Gastroesophageal sphincter (tissue), 4 donors: ENCODE results near the gene ANO9. TPM values are rescaled to one million over a fixed set of nuclear protein-coding genes. Genes with fewer than 3 reads are reported as not detected.

Source experiments
- ATAC-seq: fragments of 150-250 bp; one replicate; pipeline ENCODE4 v1.9.1; 2016; ENCODE audit warnings: mild to moderate bottlenecking, moderate library complexity
- H3K27ac ChIP-seq, 4 donors: fragments of 200-600 bp; sonication (generic) in 3 of 4; 1 replicate in 3 of 4; 2 replicates in 1 of 4; pipeline ENCODE4 v1.5.1; 2016 to 2019
- H3K27me3 ChIP-seq: fragments of 200-600 bp; sonication (generic); one replicate; pipeline ENCODE4 v1.5.1; 2019
- H3K36me3 ChIP-seq, 2 donors: fragments of 200-600 bp; sonication (generic); one replicate each; pipeline ENCODE4 v1.5.1; 2019; ENCODE audit warnings: control low read depth in 1 of 2
- H3K4me1 ChIP-seq, 3 donors: fragments of 200-600 bp; sonication (generic); 1 replicate in 2 of 3; 2 replicates in 1 of 3; pipeline ENCODE4 v1.5.1; 2016 to 2019; ENCODE audit warnings: control low read depth in 2 of 3
- H3K4me3 ChIP-seq, 2 donors: fragments of 200-600 bp; sonication (generic); one replicate each; pipeline ENCODE4 v1.5.1; 2019; ENCODE audit warnings: mild to moderate bottlenecking in 1 of 2, moderate library complexity in 1 of 2
- H3K9me3 ChIP-seq, 3 donors: fragments of 200-600 bp; sonication (generic); one replicate each; pipeline ENCODE4 v1.5.1; 2017 to 2019; ENCODE audit warnings: control low read depth in 2 of 3
- EP300 ChIP-seq: sonication (generic); formaldehyde crosslinking; IDR thresholded peaks from one replicate; pipeline ENCODE4 v1.6.1; 2017; ENCODE audit warnings: antibody characterized with exemption, mild to moderate bottlenecking
- POLR2A ChIP-seq, 2 donors: fragments of 450-650 bp; IDR thresholded peaks; one replicate each; pipeline ENCODE4 v1.6.1; 2017; ENCODE audit warnings: antibody characterized with exemption in 2 of 2, mild to moderate bottlenecking in 2 of 2, moderate library complexity in 1 of 2
- POLR2AphosphoS5 ChIP-seq: sonication (generic); formaldehyde crosslinking; IDR thresholded peaks from one replicate; pipeline ENCODE4 v1.6.1; 2017; ENCODE audit warnings: antibody characterized with exemption
- WGBS, 2 donors: methylation state at CpG; one replicate each; pipeline ENCODE4 v1.1.5; 2018; ENCODE audit warnings: low coverage in 1 of 2; 5-methylcytosine and 5-hydroxymethylcytosine counted together
- total RNA-seq, 4 donors: library from RNA; depleted of rRNA; stranded (reverse); fragments of >200 nt; gene quantifications; one replicate each; pipeline ENCODE4 v1.1.0, GENCODE V29; 2016
- TF ChIP-seq, protein P1 (sequence below), 4 experiments: fragments of 200-600 bp in 2 of 4; fragments of 450-650 bp in 2 of 4; sonication (generic) in 1 of 4; IDR thresholded peaks; one replicate each; pipeline ENCODE4 v1.5.1; 2017 to 2019; ENCODE audit warnings: antibody characterized with exemption in 4 of 4, mild to moderate bottlenecking in 2 of 4, moderate library complexity in 2 of 4

Gene ANO9, protein sequence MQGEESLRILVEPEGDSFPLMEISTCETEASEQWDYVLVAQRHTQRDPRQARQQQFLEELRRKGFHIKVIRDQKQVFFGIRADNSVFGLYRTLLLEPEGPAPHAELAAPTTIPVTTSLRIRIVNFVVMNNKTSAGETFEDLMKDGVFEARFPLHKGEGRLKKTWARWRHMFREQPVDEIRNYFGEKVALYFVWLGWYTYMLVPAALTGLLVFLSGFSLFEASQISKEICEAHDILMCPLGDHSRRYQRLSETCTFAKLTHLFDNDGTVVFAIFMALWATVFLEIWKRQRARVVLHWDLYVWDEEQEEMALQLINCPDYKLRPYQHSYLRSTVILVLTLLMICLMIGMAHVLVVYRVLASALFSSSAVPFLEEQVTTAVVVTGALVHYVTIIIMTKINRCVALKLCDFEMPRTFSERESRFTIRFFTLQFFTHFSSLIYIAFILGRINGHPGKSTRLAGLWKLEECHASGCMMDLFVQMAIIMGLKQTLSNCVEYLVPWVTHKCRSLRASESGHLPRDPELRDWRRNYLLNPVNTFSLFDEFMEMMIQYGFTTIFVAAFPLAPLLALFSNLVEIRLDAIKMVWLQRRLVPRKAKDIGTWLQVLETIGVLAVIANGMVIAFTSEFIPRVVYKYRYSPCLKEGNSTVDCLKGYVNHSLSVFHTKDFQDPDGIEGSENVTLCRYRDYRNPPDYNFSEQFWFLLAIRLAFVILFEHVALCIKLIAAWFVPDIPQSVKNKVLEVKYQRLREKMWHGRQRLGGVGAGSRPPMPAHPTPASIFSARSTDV
- total RNA-seq: under 1 TPM in 3 of 4 donors, not detected in 1; 0.22 to 0.94 (median 0.47) TPM

DNA sequence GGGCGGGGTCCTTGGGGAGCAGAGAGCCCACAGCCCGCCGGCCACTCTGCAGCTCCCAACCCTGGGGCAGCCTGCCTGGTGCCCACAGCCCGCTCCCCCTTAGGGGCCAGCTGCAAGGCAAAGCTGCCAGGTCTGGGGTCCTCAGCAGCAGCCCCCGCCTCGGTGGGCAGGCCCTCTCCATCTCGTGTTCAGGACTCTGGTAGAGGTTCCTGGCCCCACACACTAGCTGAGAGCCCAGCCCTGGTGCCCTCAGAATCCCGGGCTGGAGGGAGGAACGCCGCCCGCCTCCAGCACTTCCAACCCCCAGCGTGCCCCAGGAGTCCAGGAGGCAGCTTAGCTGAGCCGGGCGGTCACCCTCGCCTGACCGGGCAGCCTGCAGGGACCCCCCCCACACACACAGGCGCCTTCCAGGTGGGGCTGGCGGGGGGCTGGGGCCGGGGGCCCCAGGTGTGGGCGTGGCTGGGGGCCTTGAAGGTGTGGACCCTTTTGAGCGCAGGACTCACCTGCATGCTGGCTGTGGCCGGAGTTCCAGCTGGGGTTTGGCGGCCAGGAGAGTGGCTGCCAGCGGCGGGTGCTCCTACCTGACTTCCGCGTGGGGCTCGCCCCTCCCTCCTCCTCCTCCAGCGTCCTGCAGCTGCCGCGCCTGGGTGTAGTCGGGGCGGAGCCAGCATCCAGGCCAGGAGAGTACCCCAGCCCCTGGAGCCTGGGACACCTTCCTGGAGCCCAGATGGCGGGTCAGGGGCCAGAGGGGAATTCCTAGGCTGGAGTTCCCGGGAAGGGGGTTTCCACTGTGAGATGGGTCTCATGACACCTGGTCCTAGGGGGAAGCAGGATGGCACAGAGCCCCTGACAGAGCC, at the start of gene ANO9:
TSS of gene ANO9 (minus strand) at position 594 of the 857 bp plus-strand sequence. CDS start at position 509, 85 bp downstream.
- H3K36me3 ChIP-seq: no peaks in the 10 kb centered on the region
- H3K4me3 ChIP-seq: no peak within 1 kb of the TSS
- H3K4me1 ChIP-seq: peaks cover 0 to 7% (median 0%) of the 10 kb centered on the region in 3 donors
- no peak for ATAC-seq
- no CpG with 5 or more reads among the region's 35 CpGs for WGBS, 2 donors
- no peak within 1 kb of the TSS for H3K27ac ChIP-seq
- H3K9me3 ChIP-seq: no peaks in the 10 kb centered on the region
- TF ChIP-seq POLR2A (IDR thresholded peaks at IDR 0.05) (no peak), EP300 (no peak), POLR2AphosphoS5 (no peak)
- TF ChIP-seq, protein P1, sequence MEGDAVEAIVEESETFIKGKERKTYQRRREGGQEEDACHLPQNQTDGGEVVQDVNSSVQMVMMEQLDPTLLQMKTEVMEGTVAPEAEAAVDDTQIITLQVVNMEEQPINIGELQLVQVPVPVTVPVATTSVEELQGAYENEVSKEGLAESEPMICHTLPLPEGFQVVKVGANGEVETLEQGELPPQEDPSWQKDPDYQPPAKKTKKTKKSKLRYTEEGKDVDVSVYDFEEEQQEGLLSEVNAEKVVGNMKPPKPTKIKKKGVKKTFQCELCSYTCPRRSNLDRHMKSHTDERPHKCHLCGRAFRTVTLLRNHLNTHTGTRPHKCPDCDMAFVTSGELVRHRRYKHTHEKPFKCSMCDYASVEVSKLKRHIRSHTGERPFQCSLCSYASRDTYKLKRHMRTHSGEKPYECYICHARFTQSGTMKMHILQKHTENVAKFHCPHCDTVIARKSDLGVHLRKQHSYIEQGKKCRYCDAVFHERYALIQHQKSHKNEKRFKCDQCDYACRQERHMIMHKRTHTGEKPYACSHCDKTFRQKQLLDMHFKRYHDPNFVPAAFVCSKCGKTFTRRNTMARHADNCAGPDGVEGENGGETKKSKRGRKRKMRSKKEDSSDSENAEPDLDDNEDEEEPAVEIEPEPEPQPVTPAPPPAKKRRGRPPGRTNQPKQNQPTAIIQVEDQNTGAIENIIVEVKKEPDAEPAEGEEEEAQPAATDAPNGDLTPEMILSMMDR (IDR thresholded peaks at IDR 0.05): no peak
- peaks cover 74% of the 10 kb centered on the region for H3K27me3 ChIP-seq

DNA sequence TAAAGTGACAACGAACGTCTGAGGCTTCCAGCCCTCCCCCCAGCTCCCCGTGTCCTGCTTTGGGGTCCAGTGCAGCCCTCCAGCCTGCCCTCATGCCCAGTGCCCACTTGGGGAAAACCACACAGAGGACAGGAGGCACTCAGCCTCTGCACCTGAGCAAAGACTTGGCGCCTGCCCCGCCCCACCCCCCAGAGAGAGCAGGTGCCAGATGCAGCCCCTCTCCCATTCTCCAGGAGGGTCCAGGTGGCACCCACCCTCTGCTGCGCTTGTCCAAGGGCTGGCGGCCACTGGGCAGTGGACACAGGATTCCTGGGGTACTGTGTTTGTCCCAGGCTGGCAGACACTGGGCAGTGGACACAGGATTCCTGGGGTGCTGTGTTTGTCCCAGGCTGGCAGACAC, 49.5 kb upstream of the ANO9 start:
- no peak overlapping the region for H3K27ac ChIP-seq
- H3K36me3 ChIP-seq: peaks cover 0 to 87% of the 10 kb centered on the region in 2 donors
- ATAC-seq: no peak
- no peaks in the 10 kb centered on the region for H3K4me1 ChIP-seq
- no CpG with 5 or more reads among the region's 7 CpGs for WGBS, 2 donors
- TF ChIP-seq, protein P1 (IDR thresholded peaks at IDR 0.05): no peak
- TF ChIP-seq POLR2A (IDR thresholded peaks at IDR 0.05): no peak
- TF ChIP-seq POLR2AphosphoS5: no peak
- TF ChIP-seq EP300: no peak
- H3K9me3 ChIP-seq: no peaks in the 10 kb centered on the region
- H3K4me3 ChIP-seq: no peak overlapping the region
- H3K27me3 ChIP-seq: no peaks in the 10 kb centered on the region

DNA sequence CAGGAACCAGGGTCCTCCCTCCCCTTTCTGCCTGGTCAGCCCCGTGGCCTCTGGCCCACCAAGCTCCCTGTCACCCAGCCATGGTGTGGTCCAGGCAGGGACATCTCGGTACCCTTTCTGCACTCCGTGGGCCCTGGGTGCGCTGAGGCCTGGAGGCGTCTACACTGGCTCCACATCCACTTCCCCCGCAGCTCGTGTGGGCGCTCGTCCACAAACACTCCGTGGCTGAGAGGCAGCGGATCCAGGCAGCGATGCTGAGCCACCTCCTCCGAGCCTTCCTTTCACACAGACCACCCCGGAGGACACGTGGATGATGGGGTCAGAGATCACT, 49.1 kb upstream of the ANO9 start:
- Histone ChIP-seq H3K9me3 (no peaks in the 10 kb centered on the region), H3K4me1 (no peaks in the 10 kb centered on the region), H3K27me3 (no peaks in the 10 kb centered on the region), H3K36me3 (peaks cover 0 to 82% of the 10 kb centered on the region in 2 donors), H3K27ac (no peak overlapping the region), H3K4me3 (no peak overlapping the region)
- 81% methylated on average over 12 of the region's 15 CpGs; no CpG with 5 or more reads in 1 of the 2 donors for WGBS, 2 donors
- ATAC-seq: no peak
- TF ChIP-seq POLR2A (IDR thresholded peaks at IDR 0.05): no peak
- no peak for TF ChIP-seq POLR2AphosphoS5
- TF ChIP-seq EP300: no peak
- TF ChIP-seq, protein P1 (IDR thresholded peaks at IDR 0.05): no peak

DNA sequence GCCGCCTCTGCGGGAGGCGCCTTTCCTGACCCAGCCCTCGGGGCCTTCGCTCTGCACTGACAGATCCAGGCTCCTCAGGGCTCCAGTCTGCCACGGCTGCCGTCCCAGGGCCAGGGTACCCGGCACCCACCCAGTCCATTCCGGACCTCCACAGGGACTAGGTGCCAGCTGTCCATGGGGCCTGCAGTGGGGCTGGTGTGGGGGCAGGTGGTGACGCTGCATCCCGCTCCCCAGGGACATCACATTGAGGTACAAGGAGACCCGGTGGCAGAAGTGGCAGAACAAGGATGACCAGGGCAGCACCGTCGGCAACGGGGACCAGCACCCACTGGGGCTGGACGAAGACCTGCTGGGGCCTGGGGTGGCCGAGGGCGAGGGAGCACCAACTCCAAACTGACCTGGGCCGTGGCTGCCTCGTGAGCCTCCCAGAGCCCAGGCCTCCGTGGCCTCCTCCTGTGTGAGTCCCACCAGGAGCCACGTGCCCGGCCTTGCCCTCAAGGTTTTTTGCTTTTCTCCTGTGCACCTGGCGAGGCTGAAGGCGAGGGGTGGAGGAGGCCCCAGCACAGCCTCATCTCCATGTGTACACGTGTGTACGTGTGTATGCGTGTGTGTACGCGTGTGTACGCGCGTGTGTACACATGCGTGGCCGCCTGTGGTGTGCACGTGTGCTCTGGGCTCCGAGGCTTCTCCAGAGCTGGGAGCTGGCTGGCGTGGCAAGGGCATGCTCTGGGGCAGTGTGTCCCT, 48.5 kb upstream of the ANO9 start:
- TF ChIP-seq, protein P1 (IDR thresholded peaks at IDR 0.05): no peak
- TF ChIP-seq EP300 (no peak), POLR2AphosphoS5 (no peak), POLR2A (IDR thresholded peaks at IDR 0.05) (no peak)
- Histone ChIP-seq H3K9me3 (no peaks in the 10 kb centered on the region), H3K27me3 (no peaks in the 10 kb centered on the region), H3K27ac (no peak overlapping the region), H3K36me3 (peaks cover 0 to 77% of the 10 kb centered on the region in 2 donors), H3K4me3 (no peak overlapping the region), H3K4me1 (no peaks in the 10 kb centered on the region)
- 90% methylated on average over 2 of the region's 38 CpGs; no CpG with 5 or more reads in 1 of the 2 donors for WGBS, 2 donors
- no peak for ATAC-seq
